OCI-LY3 (cell line): Measurements from ENCODE around the gene MAP3K9.

ENCODE experiments used
- EZH2phosphoT487 ChIP-seq: fragments of 200-600 bp; shearing (Covaris generic); IDR thresholded peaks from 2 replicates; pipeline ENCODE4 v1.6.1; 2018; ENCODE audit warnings: antibody characterized with exemption, mixed run types, low read depth
- TF ChIP-seq, protein P1 (sequence below): fragments of 200-600, 300-600 bp; sonication (generic); IDR thresholded peaks from 2 replicates; pipeline ENCODE4 v1.5.1; 2014; ENCODE audit warnings: antibody characterized with exemption, low read length, low read depth

DNA sequence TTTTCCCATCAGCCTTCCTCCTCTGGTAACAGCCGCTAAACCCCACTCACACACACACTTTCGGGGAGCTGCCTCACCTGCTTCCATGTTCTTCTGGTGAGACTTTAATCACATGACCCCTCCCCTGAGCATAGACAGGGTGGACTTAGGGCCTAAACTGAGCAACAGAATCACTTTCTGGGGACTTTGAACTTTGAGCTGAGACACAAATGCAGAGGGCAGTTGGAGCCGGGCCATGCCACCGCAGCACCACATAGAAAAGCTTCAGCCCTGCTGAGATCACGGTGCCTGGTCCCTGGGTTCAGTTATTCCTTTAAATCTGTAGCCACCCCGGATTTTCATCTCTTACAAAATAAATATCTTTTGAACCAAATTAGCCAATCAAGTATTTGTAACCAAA, 18.4 kb upstream of the MAP3K9 start:
- TF ChIP-seq, protein P1, sequence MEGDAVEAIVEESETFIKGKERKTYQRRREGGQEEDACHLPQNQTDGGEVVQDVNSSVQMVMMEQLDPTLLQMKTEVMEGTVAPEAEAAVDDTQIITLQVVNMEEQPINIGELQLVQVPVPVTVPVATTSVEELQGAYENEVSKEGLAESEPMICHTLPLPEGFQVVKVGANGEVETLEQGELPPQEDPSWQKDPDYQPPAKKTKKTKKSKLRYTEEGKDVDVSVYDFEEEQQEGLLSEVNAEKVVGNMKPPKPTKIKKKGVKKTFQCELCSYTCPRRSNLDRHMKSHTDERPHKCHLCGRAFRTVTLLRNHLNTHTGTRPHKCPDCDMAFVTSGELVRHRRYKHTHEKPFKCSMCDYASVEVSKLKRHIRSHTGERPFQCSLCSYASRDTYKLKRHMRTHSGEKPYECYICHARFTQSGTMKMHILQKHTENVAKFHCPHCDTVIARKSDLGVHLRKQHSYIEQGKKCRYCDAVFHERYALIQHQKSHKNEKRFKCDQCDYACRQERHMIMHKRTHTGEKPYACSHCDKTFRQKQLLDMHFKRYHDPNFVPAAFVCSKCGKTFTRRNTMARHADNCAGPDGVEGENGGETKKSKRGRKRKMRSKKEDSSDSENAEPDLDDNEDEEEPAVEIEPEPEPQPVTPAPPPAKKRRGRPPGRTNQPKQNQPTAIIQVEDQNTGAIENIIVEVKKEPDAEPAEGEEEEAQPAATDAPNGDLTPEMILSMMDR = no peak
- TF ChIP-seq EZH2phosphoT487 = no peak
